GM18526 (cell line): ENCODE measurements around the gene MAG.

Experiments
- POLR2A ChIP-seq: IDR thresholded peaks from 3 replicates; pipeline ENCODE4 v1.6.1; 2011; ENCODE audit not compliant: insufficient read length; ENCODE audit errors: extremely low read depth

MAG gene

GRCh38 chr19:35288331-35288730 is 3.6 kb upstream of the MAG start:
- no peak for TF ChIP-seq POLR2A

- TF ChIP-seq POLR2A, result no peak
Measured at GRCh38 chr19:35288906-35289305, 3.1 kb upstream of the MAG start.

- no peak for TF ChIP-seq POLR2A
Measured at GRCh38 chr19:35290381-35291127, 1.4 kb upstream of the MAG start.

- TF ChIP-seq POLR2A, result no peak
Measured at GRCh38 chr19:35291259-35291658, 702 bp upstream of the MAG start.

- TF ChIP-seq POLR2A, result no peak
Measured at GRCh38 chr19:35292421-35293362, 731 bp downstream of the MAG start.

- no peak for TF ChIP-seq POLR2A
Measured at GRCh38 chr19:35293363-35293739, 1.4 kb downstream of the MAG start.

GRCh38 chr19:35293808-35294207 is 1.8 kb downstream of the MAG start:
- no peak for TF ChIP-seq POLR2A

GRCh38 chr19:35294328-35294727 is 2.4 kb downstream of the MAG start:
- no peak for TF ChIP-seq POLR2A

- TF ChIP-seq POLR2A, result no peak
Measured at GRCh38 chr19:35294859-35295791, 3.2 kb downstream of the MAG start.

GRCh38 chr19:35295792-35296462 is 4.0 kb downstream of the MAG start:
- no peak for TF ChIP-seq POLR2A

GRCh38 chr19:35296644-35297514 is 4.9 kb downstream of the MAG start:
- TF ChIP-seq POLR2A, result no peak

GRCh38 chr19:35297515-35297848 is 5.5 kb downstream of the MAG start:
- no peak for TF ChIP-seq POLR2A

GRCh38 chr19:35297922-35298321 is 6.0 kb downstream of the MAG start:
- no peak for TF ChIP-seq POLR2A

GRCh38 chr19:35298561-35298972 is 6.6 kb downstream of the MAG start:
- TF ChIP-seq POLR2A, result no peak
